NCI-H128 (cell line): Measurements from ENCODE around the gene NPIPB2.

Experiments used
- DNase-seq: peaks from one replicate; lab custom pipeline; 2025; ENCODE audit not compliant: unreplicated experiment; lab: John Stamatoyannopoulos, UW

NPIPB2 gene

DNA sequence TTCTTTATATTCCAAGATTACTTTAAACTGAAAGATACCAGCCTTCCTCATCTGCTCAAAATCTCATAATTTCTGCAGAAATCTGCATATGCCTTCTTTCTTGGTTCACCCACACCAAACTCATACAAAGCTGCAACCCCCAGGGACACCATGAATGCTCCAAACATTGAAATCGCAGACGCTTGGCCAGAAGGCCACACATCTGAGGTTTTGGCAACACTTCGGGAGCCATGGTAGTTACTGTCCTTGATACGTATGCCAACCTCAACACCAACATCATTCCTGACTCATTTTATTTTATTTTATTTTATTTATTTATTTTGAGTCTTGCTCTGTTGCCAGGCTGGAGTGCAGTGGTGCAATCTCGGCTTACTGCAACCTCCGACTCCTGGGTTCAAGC is 37.9 kb downstream of the NPIPB2 start:
- DNase-seq: no peak

DNA sequence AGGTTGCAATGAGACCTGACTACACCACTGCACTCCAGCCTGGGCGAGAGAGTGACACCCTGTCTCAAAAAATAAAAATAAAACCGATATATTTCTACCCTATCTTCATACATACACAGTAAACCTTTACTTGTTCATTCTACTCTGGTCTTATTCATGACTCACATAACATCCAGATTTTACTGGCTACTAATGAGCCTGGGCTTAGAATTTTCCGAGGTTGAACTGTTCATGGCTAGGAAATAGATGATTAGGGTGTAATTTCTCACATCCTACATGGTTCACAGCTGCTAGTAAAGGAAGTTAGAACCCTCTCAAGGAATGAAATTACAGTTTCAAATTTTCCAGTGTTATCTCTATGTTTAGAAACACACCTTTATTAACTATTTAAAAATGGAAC is 40.8 kb downstream of the NPIPB2 start:
- DNase-seq: no peak

DNA sequence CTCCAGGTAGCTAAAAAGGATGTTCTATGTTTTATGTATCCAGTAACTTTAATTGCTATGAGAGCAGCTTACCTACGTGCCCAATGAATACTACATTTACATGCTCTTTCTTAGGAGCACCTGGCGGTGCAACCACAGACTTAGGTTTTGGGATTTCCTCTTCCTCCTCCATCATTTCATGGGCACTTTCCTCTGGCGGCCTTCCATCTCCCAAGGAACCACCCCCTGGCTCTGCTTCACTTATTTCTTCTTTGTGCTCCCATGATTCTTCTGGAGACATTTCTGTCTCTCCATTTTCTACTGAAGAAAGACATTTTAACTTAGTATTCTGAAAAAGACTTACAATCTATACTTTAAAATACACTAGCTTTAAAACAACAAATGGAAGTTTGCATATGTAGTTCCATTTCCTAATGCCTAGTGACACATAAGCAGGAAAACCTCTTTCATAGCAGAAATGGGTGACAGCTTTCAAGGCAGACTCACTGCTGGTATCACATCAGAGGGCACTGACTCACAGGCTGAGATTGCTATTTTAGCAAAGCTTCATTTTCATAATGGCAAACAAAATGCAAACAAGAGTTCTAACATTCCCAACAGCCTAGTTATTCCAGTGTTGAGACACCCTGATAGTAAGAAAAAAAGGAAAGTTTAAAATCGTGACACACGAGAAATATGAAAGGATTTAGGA is 45.2 kb downstream of the NPIPB2 start:
- no peak for DNase-seq

DNA sequence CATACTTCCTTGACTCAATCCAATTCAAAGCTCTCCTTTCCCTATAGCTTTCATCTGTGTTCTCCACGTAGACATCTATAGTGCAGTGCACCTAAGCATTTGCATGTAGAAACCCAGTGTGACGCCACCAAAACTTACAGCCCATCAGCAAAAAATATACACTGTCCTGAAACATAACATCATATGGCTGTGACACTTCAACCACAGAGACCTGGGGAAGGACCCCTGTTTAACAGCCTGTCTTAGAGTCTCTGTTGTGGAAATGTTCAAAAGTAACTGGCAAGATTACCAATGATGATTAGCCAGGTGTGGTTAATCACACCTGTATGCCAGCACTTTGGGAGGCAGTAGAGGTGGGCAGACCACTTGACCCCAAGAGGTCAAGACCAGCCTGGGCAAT is 48.3 kb downstream of the NPIPB2 start:
- DNase-seq: no peak

DNA sequence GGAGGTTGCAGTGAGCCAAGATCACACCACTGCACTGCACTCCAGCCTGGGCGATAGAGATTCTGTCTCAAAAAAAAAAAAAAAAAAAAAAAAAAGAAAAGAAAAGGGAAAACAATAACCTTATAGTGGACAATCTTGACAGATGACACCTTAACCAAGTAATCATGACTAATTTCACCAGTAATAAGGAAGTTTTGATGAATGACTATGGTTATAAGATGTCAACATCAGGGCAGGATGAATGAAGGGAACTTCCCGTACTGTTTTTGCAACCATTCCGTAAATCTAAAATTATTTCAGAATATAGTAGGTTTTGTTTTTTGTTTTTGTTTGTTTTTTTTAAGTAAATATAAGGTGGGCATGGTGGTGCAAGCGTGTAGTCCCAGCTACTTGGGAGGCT is 49.1 kb downstream of the NPIPB2 start:
- no peak for DNase-seq

DNA sequence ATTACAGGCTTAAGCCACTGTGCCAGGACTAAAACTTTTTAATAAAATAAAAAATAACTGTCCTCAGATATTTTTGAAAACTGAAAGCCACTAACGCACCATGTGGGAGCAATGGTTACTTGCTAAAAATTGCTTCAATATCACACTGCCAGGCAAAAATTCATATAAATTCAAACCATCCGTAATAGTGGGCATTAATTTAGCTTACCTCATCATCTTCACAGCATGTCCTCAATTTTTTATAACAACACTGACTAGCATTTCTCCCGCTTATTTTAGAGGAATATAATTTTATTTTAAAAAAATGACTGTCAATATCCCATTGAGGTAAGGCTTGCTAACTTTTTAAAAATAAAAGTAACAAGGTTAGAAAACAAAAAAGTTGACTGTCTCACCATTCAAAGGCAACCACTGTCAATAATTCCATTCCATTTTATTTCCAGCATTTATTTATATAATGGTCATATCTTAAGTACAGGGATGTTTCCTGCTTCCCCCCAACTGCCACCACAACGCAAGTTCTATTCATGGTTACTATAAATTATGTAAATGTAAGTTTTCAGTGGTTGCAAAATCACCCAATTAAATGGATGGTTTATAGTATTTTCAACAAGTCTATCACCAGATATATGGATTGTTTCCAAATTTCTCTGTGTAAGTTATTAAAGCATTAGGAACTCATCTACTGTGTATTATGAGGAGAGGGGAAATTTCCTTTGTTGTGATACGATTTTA is 51.4 kb downstream of the NPIPB2 start:
- DNase-seq: no peak

DNA sequence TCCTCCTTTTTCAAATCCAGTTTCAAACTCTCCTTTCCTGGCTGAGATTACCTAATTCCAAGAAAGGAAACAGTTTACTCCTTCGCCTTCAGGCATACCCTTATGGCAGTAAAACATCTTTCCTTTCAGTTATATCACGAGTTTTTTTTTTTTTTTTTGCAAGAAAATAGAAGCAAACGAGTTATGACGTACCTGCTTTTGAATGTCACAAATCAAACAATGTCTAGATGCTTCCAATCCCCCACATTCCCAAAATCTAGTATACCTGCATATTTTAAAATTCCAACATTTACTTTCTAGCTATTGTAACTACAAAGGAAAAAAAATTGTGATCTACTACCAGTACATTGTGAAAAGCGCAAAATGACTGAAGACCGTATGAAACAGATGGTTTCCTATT is 55.0 kb downstream of the NPIPB2 start:
- no peak for DNase-seq

DNA sequence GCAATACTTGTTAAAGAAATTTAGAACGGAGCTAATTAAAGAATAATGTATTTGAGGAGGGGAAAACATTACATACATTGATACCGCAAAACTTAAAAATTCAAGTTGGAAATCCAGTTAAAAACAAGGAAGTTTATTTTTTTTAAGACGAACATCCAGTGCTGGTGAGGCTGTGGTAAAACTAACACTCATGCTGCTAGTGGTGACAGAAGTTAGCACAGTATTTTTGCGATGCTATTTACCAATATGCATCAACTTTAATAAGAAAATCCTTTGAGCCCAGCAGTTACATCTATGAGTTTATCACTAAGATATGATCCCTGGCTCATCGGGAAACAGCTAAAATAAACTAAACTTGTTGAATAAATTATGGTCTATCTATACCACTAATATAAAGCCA is 57.8 kb downstream of the NPIPB2 start:
- DNase-seq: no peak

DNA sequence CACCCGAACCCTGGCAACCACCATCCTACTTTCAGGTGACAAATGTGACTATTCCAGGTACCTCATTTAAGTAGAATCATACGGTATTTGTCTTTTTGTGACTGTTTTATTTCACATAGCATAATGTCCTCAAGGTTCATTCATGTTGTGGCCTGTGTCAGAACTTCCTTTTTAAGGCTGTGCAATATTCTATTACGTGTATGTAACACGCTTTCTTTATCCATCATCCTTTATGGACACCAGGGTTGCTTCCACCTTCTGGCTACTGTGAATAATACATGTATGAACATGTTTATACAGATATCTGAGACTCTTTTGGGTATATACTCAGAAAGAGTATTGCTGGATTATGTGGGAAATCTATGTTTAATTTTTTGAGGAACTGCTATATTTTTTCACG is 61.8 kb downstream of the NPIPB2 start:
- DNase-seq: no peak

DNA sequence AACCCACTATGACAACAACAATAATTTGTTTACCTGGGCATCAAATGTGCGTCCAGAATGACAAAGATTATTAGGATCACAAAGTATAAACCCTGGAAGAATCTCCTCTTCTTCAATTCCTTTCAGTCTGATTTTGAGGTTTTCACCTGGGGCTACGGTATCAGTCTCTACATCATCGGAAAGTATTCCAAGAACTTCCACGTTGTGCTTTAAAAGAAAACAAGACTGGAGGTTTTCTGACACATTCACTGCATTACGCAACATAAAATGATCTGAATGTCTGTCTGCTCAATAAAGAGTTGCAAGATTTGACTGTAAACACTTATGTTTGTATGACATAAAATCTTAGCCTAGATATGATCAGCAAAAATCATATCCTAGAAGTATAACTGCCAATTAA is 64.5 kb downstream of the NPIPB2 start:
- DNase-seq: no peak
